Neural cell (in vitro differentiated cells): Measurements from ENCODE around the gene CCDC87. TPM values are rescaled to one million over a fixed set of nuclear protein-coding genes. Genes with fewer than 3 reads are reported as not detected.

ENCODE experiments used
- H2AFZ ChIP-seq: fragments of 200-600, 300-800 bp; sonication (generic), shearing (Covaris generic); 2 replicates; pipeline ENCODE4 v1.6.0; 2014; ENCODE audit warnings: low read depth, mild to moderate bottlenecking, antibody characterized with exemption, low read length, moderate library complexity
- H3F3A ChIP-seq: fragments of 200-600 bp; shearing (Covaris generic); 2 replicates; pipeline ENCODE4 v1.6.1; 2016; ENCODE audit warnings: mild to moderate bottlenecking, moderate library complexity, mixed read lengths, antibody characterized with exemption, low read length; ENCODE audit not compliant: insufficient read depth, poor library complexity, severe bottlenecking
- H3K27ac ChIP-seq: fragments of 200-600, 300-800 bp; sonication (generic), shearing (Covaris generic); 2 replicates; pipeline ENCODE4 v1.5.1; 2014; ENCODE audit warnings: mild to moderate bottlenecking, low read length, moderate library complexity
- H3K27me3 ChIP-seq: fragments of 300-800, 200-600 bp; sonication (generic), shearing (Covaris generic); 2 replicates; pipeline ENCODE4 v1.6.0; 2014; ENCODE audit warnings: mild to moderate bottlenecking, low read depth, low read length, moderate library complexity; ENCODE audit not compliant: insufficient read depth
- H3K36me3 ChIP-seq: fragments of 300-800, 200-600 bp; sonication (generic), shearing (Covaris generic); 2 replicates; pipeline ENCODE4 v1.5.1; 2014; ENCODE audit warnings: mild to moderate bottlenecking, antibody characterized with exemption, low read length, moderate library complexity; ENCODE audit not compliant: insufficient read depth
- H3K4me2 ChIP-seq: fragments of 300-800, 200-600 bp; sonication (generic), shearing (Covaris generic); 2 replicates; pipeline ENCODE4 v1.6.0; 2014; ENCODE audit warnings: mild to moderate bottlenecking, low read length
- H3K4me3 ChIP-seq: fragments of 300-800, 200-600 bp; sonication (generic), shearing (Covaris generic); 2 replicates; pipeline ENCODE4 v1.5.1; 2014; ENCODE audit warnings: mild to moderate bottlenecking, low read length, moderate library complexity
- H3K79me2 ChIP-seq: fragments of 200-600 bp; shearing (Covaris generic); replicated peaks from 2 replicates; pipeline ENCODE4 v1.6.0; 2014; ENCODE audit warnings: mild to moderate bottlenecking, low read length, moderate library complexity; ENCODE audit not compliant: insufficient read depth
- H3K9ac ChIP-seq: fragments of 300-800, 200-600 bp; sonication (generic), shearing (Covaris generic); 2 replicates; pipeline ENCODE4 v1.6.1; 2016; ENCODE audit warnings: mild to moderate bottlenecking, low read length, mixed read lengths
- H3K9me2 ChIP-seq: fragments of 200-600 bp; shearing (Covaris generic); 2 replicates; pipeline ENCODE4 v1.6.1; 2016; ENCODE audit warnings: mild to moderate bottlenecking, low read length, mixed read lengths; ENCODE audit not compliant: insufficient read depth
- H3K9me3 ChIP-seq: fragments of 200-600, 300-800 bp; sonication (generic), shearing (Covaris generic); 2 replicates; pipeline ENCODE4 v1.6.1; 2016; ENCODE audit warnings: mild to moderate bottlenecking, mixed run types, low read length, moderate library complexity, mixed read lengths
- H4K20me1 ChIP-seq: fragments of 200-600 bp; shearing (Covaris generic); 2 replicates; pipeline ENCODE4 v1.6.1; 2016; ENCODE audit warnings: mild to moderate bottlenecking, mixed run types; ENCODE audit not compliant: insufficient read depth
- CTCF ChIP-seq: fragments of 450-650 bp; IDR thresholded peaks from 2 replicates; pipeline ENCODE4 v1.5.1; 2014; ENCODE audit warnings: antibody characterized with exemption, mild to moderate bottlenecking, moderate library complexity; ENCODE audit not compliant: poor library complexity, severe bottlenecking
- EP300 ChIP-seq: fragments of 450-650 bp; conservative IDR thresholded peaks from 2 replicates; pipeline ENCODE4 v1.6.1; 2014; ENCODE audit warnings: antibody characterized with exemption, mild to moderate bottlenecking, moderate library complexity; ENCODE audit not compliant: poor library complexity, severe bottlenecking
- EZH2 ChIP-seq: fragments of 200-600, 300-800 bp; shearing (Covaris generic), sonication (generic); IDR thresholded peaks from 2 replicates; pipeline ENCODE4 v1.6.1; 2014; ENCODE audit warnings: antibody characterized with exemption, low read length, borderline replicate concordance, mild to moderate bottlenecking; ENCODE audit not compliant: insufficient read depth, poor library complexity, severe bottlenecking
- MXI1 ChIP-seq: fragments of 450-650 bp; conservative IDR thresholded peaks from 2 replicates; pipeline ENCODE4 v1.6.1; 2014; ENCODE audit warnings: antibody characterized with exemption, mild to moderate bottlenecking; ENCODE audit not compliant: poor library complexity, severe bottlenecking
- POLR2AphosphoS5 ChIP-seq: IDR thresholded peaks from 2 replicates; pipeline ENCODE4 v1.6.1; 2012
- RAD21 ChIP-seq: fragments of 450-650 bp; conservative IDR thresholded peaks from 2 replicates; pipeline ENCODE4 v1.6.1; 2014; ENCODE audit warnings: antibody characterized with exemption, mild to moderate bottlenecking, moderate library complexity
- SMC3 ChIP-seq: fragments of 450-650 bp; conservative IDR thresholded peaks from 2 replicates; pipeline ENCODE4 v1.6.1; 2014; ENCODE audit warnings: antibody characterized with exemption, mild to moderate bottlenecking, moderate library complexity; ENCODE audit not compliant: poor library complexity
- TAF1 ChIP-seq: IDR thresholded peaks from 2 replicates; pipeline ENCODE4 v1.6.1; 2012; ENCODE audit warnings: low read depth
- polyA plus RNA-seq: library from polyadenylated mRNA; depleted of rRNA; stranded (reverse); fragments of >200 nt; gene quantifications from 2 replicates; pipeline ENCODE4 v1.2.3, GENCODE V29; 2014
- TF ChIP-seq, protein P1 (sequence below): IDR thresholded peaks from 2 replicates; pipeline ENCODE4 v1.6.1; 2012; ENCODE audit warnings: borderline replicate concordance

Gene CCDC87
- polyA plus RNA-seq, 1 donor from 2014 or later: not detected

GRCh38 chr11:66547662-66548009 is 45.2 kb downstream of the CCDC87 start:
- Histone ChIP-seq H3K27me3 (no peaks in the 10 kb centered on the region), H3K36me3 (no peaks in the 10 kb centered on the region), H3K9me3 (no peaks in the 10 kb centered on the region), H3K27ac (no peak overlapping the region), H3K4me2 (no peak overlapping the region), H4K20me1 (no peaks in the 10 kb centered on the region), H3K9ac (no peak overlapping the region), H3F3A (no peaks in the 10 kb centered on the region), H3K4me3 (no peak overlapping the region), H3K9me2 (no peaks in the 10 kb centered on the region), H3K79me2 (no peaks in the 10 kb centered on the region), H2AFZ (no peak overlapping the region)
- no peak for TF ChIP-seq TAF1
- TF ChIP-seq EP300: no peak
- no peak for TF ChIP-seq SMC3
- TF ChIP-seq, protein P1, sequence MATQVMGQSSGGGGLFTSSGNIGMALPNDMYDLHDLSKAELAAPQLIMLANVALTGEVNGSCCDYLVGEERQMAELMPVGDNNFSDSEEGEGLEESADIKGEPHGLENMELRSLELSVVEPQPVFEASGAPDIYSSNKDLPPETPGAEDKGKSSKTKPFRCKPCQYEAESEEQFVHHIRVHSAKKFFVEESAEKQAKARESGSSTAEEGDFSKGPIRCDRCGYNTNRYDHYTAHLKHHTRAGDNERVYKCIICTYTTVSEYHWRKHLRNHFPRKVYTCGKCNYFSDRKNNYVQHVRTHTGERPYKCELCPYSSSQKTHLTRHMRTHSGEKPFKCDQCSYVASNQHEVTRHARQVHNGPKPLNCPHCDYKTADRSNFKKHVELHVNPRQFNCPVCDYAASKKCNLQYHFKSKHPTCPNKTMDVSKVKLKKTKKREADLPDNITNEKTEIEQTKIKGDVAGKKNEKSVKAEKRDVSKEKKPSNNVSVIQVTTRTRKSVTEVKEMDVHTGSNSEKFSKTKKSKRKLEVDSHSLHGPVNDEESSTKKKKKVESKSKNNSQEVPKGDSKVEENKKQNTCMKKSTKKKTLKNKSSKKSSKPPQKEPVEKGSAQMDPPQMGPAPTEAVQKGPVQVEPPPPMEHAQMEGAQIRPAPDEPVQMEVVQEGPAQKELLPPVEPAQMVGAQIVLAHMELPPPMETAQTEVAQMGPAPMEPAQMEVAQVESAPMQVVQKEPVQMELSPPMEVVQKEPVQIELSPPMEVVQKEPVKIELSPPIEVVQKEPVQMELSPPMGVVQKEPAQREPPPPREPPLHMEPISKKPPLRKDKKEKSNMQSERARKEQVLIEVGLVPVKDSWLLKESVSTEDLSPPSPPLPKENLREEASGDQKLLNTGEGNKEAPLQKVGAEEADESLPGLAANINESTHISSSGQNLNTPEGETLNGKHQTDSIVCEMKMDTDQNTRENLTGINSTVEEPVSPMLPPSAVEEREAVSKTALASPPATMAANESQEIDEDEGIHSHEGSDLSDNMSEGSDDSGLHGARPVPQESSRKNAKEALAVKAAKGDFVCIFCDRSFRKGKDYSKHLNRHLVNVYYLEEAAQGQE: no peak
- no peak for TF ChIP-seq EZH2

DNA sequence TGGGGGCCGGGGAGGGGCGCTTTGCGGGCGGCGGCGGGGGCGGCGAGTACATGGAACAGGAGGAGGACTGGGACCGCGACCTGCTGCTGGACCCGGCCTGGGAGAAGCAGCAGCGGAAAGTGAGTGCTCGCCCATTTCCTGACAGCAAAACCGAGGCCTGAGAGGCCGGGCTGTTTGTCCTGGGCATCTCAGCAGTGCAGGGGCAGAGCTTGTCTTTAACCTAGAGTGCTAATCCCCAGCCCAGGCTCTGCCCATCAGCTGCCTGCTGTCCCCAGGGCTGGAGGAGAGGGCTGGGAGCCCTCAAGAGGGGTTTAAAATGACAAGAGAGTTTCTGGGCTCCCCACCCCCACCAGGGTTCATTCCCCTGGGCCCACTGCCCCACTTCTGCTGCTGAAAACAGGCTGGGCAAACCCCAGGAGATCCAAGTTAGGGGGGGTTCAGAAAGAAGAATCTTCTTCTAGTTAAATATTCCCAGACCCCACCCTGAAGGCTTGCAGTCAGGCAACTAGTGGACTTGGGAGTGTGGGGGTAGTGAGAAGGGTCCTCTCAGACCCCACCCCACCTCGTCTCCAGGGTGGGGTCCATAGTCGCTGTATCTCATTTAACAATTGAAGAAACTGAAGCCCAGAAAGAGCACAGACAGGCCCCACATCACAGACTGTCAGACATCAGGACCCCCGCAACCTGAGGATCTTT is 45.7 kb downstream of the CCDC87 start:
- H3K9ac ChIP-seq: no peak overlapping the region
- no peaks in the 10 kb centered on the region for H3K79me2 ChIP-seq
- no peak for TF ChIP-seq MXI1
- no peak for TF ChIP-seq SMC3
- TF ChIP-seq EP300: no peak
- TF ChIP-seq CTCF: no peak
- no peak for TF ChIP-seq EZH2
- TF ChIP-seq, protein P1: no peak
- TF ChIP-seq TAF1: no peak
- TF ChIP-seq RAD21: no peak
- no peak for TF ChIP-seq POLR2AphosphoS5
- H3K36me3 ChIP-seq: no peaks in the 10 kb centered on the region
- no peak overlapping the region for H3K4me2 ChIP-seq
- no peaks in the 10 kb centered on the region for H3F3A ChIP-seq
- no peaks in the 10 kb centered on the region for H3K9me3 ChIP-seq
- no peak overlapping the region for H2AFZ ChIP-seq
- no peaks in the 10 kb centered on the region for H3K27me3 ChIP-seq
- H3K9me2 ChIP-seq: no peaks in the 10 kb centered on the region
- H3K27ac ChIP-seq: no peak overlapping the region
- no peaks in the 10 kb centered on the region for H4K20me1 ChIP-seq
- no peak overlapping the region for H3K4me3 ChIP-seq
